Measurements from ENCODE around the gene KSR1.

DNA sequence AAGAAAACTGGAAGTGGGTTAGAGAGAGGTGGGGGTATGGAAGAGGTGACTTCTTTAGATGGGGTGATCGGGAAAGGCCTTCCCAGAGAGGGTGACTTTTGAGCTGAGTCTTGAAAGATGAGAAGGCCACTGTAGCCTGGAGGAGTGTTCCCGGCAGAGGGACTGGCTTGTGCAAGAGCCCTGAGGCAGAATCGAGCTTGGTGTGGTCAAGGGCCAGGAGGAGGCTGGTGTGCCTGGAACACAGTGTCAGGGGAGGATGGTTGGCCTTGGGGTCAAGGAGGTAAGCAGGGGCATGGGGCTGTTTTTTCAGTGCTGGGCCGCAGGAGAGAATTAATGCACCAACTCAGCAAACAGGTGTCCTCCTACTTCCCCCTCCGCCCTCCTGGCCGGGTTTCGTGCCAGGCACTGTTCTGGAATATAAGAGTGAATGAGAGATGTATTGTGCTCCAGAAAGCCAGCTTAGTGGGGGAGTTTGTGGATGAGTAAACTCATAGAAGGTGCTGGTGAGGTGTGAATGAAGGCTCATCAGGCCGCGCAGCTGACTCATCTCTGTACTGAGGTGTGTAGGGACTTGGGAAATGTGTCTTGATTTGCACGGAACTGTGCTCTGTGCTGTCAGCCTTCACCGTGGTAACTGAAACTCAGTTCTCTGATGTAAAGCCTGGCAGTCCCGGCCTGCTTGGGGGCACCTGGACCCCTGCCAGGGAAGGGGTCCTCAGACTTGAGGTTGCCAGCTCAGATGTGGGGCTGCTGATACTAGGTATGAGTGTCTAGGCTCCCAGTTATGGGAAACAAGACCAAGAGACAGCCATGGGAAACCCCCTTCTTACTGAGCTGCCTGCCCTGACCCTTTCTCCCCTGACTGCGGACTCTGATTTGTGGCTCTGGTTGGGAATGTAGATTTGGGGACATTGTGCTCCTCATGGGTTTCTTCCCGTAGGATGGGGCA is 15.3 kb downstream of the KSR1 start:
- no peak for TF ChIP-seq EZH2 (IDR thresholded peaks at IDR 0.05; ENCODE audit: insufficient read depth, low read length)
- TF ChIP-seq CTCF (IDR thresholded peaks at IDR 0.05; ENCODE audit: insufficient read depth, low read depth, low read length): no peak
